NCI-H510A treated with DMSO at 0.1 percent for 48 hours (cell line): ENCODE data around the gene EFNA2.
"Not testable (repeated sequence)": the region's sequence is repeated elsewhere in the genome, so short reads cannot be mapped to it uniquely, and the experiment has no call there.

Source experiments
- DNase-seq: peaks from one replicate; lab custom pipeline; 2025; lab: John Stamatoyannopoulos, UW

Gene EFNA2

GRCh38 chr19:1318678-1319471 is 33.2 kb downstream of the EFNA2 start:
- no peak for DNase-seq

GRCh38 chr19:1320282-1320650 is 34.6 kb downstream of the EFNA2 start:
- DNase-seq, result not testable (repeated sequence)

GRCh38 chr19:1321539-1321938 is 35.9 kb downstream of the EFNA2 start:
- no peak for DNase-seq

GRCh38 chr19:1322198-1322981 is 36.7 kb downstream of the EFNA2 start:
- no peak for DNase-seq

- DNase-seq, result no peak
Observed at GRCh38 chr19:1324249-1324805, 38.7 kb downstream of the EFNA2 start.

- DNase-seq, result no peak
Observed at GRCh38 chr19:1324806-1325567, 39.3 kb downstream of the EFNA2 start.

GRCh38 chr19:1325568-1326294 is 40.1 kb downstream of the EFNA2 start:
- DNase-seq, result no peak

- no peak for DNase-seq
Observed at GRCh38 chr19:1327125-1327524, 41.5 kb downstream of the EFNA2 start.

GRCh38 chr19:1332208-1332607 is 46.5 kb downstream of the EFNA2 start:
- not testable (repeated sequence) for DNase-seq

GRCh38 chr19:1336079-1336684 is 50.5 kb downstream of the EFNA2 start:
- no peak for DNase-seq

GRCh38 chr19:1340681-1341469 is 55.2 kb downstream of the EFNA2 start:
- DNase-seq, result no peak

GRCh38 chr19:1343041-1343440 is 57.4 kb downstream of the EFNA2 start:
- no peak for DNase-seq

GRCh38 chr19:1349211-1349610 is 63.5 kb downstream of the EFNA2 start:
- no peak for DNase-seq

- DNase-seq, result no peak
Observed at GRCh38 chr19:1350867-1351266, 65.2 kb downstream of the EFNA2 start.
